NCI-H226 (cell line): ENCODE measurements around the gene LPIN1.
A peak's percentile ranks its signal among the peaks of the same experiment; 100 is the strongest.

Experiments used
- DNase-seq: peaks from one replicate; pipeline ENCODE4 v3.0.0-alpha.2; 2015

The LPIN1 gene

DNA sequence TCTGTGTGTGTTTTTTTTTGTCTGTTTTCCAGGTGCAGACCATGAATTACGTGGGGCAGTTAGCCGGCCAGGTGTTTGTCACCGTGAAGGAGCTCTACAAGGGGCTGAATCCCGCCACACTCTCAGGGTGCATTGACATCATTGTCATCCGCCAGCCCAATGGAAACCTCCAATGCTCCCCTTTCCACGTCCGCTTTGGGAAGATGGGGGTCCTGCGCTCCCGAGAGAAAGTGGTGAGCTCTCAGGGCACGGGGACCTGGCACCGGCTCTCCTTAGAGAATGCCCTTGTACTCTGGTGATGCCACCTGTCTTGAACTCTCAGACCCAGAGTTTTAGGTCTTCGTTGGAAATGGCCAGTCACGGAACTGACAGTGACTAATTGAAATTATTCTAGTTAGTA is 19.1 kb downstream of the LPIN1 start:
- no peak for DNase-seq

DNA sequence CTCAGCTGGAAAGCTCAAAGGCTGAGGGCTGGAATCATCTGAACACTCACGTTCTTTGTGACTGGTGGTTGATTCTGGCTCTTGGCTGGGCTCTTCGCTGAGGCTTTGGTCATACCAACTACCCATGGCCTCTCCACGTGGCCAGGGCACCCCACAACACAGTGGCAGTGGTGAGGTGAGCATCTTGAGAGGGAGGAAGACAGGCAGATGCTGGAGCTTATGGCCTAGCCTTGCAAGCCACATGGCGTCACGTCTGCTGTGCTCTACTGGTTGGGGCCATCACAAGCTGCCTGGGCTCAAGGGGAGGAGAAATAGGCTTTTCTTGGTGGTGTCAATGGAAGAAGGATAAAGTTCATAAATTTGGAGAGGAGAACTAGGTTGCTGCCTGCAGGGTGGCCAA is 19.6 kb downstream of the LPIN1 start:
- DNase-seq: no peak

DNA sequence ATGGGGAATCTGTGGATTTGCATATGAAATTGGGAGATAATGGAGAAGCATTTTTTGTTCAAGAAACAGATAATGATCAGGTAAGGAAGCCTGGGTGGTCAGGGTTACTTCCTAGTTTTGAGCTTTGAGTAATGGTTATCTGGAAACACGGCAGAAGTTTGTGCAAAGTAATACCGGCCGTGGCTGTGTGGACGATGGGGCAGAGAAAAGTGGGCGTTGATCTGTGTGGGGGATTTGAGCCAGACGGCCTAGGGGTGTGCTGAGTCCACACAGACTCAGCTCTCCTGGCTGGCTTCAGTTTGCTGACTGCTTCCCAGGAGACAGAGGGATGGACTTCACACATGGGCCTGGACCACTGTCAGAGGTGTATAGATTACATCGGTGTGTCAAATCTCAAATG is 21.3 kb downstream of the LPIN1 start:
- DNase-seq: no peak

DNA sequence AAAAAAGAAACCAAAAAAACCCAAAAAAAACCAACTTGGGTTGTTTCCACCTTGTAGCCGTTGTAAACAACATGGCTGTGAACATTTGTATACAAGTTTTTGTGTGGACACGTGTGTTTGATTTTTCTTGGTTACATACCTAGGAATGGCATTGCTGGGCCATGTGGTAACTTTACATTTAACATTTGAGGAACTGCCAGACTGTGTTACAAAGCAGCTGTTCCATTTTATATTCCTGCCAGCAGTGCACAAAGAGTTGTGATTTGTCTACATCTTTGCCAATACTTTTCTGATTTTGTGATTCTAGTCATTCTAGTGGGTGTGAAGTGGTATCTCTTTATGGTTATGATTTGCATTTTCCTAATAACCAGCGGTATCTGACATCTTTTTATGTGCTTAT is 22.5 kb downstream of the LPIN1 start:
- no peak for DNase-seq

DNA sequence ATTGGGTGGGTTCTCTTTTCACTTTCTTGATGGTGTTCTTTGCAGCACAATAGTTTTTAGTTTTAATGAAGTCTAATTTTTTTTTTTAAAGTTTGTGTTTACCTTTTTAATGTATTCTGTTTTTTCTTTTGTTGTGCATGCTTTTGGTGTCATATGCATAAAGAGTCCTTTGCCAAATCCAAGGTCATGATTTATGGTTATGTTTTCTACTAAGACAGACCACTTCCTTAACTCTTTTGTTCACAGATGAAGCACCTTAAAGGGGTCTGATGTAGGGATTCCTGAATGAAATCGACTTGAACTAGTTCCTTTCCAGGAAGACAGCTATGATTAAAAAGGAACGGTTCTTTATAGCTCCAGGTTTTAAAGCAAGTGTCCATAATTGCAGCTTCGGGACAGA is 23.1 kb downstream of the LPIN1 start:
- DNase-seq: no peak

DNA sequence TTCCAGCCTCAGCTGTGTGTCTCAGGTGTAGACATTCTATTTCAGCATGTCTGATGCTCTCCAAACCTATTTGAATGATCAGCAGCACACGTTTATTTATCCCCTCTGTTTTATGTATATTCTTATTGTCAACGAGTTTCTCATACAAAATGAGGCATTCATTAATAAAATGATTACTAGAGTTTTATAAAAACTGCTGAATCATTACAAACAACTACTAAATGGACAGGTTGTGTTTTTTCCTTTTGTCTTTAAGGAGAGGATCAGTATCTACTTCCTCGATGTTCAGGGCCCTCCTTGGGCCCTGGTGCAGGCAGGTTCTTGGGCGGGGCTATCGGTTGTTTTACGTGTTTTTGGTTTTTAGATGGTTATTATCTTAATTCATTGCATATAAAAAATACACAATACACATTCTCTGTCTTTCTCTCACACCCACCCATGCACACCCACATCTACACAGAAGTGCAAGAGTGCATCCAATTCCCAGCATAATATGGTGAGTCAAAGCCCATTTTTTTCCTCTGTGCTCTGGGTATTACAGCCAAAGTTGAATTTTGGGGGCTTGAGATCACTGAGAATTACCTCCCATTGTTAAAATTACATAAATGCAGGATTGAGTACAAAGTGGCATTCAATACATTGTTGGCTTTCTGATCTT is 24.2 kb downstream of the LPIN1 start:
- no peak for DNase-seq

DNA sequence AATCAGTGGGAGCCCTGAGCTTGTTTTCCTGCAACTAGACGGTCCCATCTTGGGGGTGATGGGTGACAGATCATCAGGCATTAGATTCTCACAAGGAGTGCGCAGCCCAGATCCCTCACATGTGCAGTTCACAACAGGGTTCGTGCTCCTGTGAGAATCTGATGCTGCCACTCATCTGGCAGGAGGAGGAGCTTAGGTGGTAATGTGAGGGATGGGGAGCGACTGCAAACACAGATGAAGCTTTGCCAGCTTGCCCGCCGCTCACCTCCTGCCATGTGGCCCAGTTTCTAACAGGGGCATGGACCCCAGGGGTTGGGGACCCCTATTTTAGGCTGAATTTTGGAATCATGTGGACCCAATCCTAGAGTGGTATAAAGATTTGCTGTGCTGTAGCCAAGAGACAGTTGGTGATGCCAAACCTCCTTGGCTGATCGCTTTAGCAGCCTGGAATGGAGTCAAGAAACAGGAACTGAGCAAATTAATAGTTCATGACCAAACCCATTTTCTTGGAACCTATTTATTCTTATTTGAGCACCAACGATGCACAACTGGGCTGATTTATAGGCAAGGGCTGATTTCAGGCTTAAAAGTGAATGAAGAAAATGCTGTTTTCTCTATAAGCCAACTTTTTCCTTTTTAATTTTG is 25.7 kb downstream of the LPIN1 start:
- DNase-seq: no peak

DNA sequence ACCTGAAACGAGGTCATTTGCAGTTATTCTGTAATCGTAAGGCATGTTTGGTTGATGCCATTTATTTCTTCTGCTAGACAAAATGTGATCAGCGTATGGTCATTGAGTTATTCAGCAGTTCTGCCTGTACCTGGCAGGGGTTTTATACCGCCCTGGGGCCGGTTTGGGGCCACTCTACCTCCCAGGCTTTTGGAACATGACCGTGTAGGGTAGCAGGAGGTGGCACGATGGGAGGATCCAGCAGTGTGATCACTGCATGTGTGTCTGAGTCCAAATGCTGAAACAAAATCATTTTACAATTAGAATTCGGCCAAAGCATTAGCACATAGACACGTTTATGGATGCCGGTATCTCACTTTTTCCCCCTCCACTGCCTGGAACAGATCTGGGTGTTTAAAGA is 26.7 kb downstream of the LPIN1 start:
- no peak for DNase-seq

DNA sequence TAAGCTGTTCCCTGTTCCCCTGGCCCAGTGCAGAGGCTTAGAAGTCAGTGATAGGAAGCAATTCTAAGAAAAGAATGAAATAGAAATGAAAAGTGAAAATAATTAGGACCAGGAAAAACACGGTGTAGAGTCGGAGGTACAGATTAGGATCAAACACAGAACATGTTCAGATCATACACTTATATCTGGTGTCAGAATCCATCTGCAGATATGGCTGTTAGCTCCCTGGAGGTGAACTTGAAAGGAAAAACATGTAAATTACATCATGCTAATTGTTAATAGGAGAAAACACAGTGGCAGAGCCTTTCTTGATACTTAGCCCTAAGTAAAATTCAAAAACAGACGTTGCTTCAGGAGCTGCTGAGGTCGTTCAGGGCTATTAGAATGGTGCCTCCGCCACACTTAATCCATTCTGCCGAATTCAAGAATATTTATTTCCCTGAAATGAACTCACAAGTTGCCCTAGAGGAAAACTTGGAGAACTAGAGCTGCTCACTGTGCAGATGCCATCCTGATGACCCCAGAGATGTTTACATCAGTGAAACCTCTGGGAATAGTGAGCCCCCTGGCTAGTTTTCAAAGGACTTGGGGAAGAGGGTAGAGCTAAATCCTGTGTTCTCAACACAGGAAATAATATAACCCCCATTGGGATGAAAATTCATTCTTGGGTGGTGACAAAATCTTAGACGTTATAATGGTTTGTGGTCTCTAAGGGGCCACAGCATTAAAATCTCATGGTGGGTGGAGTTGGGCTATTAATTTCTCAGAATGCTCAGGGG is 27.5 kb downstream of the LPIN1 start:
- no peak for DNase-seq

DNA sequence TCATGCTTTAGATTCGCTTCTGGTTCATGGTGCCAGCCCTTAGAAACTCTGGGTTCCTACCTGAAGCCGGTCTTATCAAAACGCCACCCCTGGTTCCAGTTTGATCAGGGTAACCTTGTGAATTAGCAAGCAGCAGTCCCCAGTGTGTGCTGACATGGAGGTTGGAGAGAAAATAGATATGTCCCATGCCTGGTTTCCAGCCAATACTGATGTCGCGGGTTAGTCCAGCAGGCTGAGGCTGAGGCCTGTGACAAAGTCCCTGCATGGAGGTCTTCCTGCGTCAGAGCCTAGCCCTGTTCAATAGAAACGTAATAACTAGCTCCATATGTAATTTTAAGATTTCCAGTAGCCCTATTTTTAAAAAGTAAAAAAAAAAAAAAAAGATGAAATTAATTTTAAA is 28.2 kb downstream of the LPIN1 start:
- DNase-seq: no peak

DNA sequence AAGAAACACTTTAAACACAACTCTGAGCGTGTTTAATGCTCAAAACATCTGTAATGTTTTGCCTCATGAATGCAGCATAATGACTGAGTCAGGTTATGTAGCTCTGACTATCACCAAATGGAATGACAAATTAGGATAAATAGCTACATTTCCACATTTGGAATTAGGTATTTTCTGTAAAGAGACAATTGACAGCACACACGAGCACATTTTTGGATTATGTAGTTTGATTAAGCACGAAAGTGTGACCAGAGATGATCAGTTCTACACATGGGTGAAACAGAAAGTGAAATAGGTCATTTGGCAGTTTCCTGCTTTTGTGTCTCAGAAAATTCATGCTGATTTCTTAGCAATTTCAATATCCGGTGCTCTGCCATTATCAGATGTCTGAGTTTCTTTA is 29.0 kb downstream of the LPIN1 start:
- DNase-seq: no peak

DNA sequence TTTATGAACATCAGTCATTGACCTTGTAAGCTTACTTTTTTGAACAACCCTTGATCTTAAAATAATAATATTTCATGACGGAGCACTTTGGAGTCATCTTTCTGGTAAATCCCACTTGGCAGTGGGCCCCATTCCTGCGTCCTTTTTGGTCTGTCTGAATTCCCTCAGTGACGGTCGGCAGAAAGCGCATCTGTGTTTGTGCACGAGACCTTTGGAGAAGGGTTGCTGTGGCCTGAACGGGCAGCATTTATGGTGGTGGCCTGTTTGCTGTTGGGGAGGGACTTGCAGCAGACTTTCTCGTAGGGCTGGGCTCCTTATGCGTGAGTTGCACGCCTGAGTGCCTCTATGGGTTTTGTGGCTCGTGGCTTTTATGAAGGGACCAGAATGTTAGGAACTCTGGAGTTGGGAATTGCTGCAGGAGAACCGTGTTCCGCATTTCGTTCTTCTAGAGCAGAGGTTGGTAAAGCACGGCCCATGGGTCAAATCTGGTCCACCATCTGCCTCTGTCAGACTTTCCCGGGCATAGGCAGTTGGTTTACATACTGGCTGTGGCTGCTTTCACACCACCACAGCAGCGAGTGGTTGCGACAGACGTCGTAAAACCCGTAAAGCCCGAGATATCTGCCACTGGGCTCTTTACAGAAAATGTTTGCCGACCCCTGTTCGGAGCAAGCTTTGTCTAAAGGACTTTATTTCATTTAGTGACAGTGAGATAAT is 30.8 kb downstream of the LPIN1 start:
- no peak for DNase-seq

DNA sequence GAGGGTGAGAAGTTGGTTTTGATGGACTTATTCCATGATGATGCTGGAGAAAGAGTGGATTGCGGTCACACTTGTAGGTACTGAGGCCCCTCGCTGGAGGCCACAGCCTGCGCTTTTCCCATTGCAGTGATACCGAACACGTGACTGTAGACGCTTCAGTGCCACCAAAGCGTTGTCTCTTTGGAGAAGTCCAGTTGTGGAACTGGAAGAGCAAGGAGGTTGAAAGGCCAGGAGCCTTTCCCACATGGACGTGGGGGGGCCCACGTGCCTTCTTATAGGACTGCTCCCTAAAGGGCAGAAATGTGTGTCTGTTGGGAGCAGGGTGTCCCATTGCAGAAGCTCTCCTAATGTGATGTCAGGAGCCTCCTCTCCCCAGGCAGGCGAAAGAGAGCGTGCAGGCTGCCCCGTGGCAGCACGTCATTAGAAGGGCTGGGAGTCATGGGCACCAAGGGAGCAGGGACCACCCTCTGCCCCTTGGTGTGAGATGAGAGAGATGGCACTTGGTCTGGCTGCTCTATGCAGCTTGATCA is 31.5 kb downstream of the LPIN1 start:
- no peak for DNase-seq

DNA sequence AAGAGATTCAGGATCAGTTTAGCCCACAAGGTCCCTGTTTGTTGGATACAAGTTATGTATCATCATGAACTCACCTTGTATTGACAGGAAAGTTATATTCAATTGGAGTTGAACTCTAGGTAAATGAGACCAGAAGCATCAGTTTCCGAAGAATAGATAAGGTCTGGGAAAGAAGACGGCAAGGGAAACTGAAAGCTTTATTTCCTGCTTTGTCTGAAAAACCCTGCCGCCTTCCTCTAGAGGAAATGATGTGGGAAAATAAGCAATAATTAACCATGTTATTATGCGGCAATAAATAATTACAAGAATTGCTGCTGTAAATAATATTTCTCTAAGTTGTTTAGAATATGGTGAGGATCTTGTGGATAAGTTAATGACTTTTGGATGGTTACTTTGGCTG is 32.0 kb downstream of the LPIN1 start:
- no peak for DNase-seq

DNA sequence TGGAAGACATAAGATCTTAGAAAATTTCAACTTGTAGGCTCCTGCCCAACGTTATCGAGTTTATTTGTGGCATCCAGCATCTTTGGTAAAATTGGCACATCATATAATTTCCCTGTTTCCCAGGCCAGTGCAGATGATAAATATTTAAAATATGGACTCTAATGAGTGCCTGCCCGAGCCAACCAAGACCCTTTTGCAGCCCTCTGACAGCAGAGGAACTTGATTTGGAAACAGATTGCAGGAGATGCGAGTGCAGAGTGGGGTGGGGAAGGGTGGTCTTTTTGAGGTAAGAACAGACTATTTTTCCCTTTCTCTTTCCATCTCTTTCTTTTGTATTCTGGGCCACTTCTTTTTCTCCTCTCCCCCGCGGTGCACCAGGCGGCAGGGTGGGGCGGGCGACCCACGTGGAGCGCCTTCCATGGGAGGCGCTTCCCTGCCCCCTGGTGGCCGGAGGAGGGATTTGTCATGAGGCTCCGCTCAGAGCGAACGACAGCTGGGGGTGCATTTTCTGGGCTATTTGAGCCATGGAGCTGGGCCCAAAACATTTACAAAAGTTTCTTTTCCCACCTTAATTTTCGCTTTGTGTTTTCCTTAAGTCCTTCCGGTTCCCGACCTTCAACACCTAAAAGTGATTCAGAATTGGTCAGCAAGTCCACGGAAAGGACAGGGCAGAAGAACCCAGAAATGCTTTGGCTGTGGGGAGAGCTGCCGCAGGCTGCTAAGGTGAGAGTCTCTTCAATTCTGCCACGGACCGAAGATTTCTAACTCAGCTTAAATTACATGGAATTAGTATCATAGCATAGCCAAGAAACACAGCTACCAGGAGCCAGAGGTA is 32.7 kb downstream of the LPIN1 start:
- DNase-seq: peak; percentile 15

DNA sequence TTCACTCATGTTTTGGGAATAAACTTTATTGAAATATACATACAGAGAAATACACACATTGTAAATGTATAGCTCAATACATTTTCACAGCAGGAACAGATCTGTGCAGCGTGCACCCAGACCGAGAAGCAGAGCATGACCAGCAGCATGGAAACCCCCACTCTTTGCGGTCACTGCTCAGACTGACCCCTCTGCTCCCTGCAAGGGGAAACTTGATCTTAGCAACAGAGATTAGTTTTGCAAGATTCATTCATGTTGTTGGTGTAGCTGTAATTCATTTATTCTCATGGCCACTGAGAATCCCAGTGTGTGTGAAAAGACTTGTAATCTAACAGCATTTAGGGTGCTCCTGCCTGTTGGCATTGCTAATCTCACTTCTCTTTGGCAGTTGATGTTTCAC is 35.2 kb downstream of the LPIN1 start:
- DNase-seq: no peak

DNA sequence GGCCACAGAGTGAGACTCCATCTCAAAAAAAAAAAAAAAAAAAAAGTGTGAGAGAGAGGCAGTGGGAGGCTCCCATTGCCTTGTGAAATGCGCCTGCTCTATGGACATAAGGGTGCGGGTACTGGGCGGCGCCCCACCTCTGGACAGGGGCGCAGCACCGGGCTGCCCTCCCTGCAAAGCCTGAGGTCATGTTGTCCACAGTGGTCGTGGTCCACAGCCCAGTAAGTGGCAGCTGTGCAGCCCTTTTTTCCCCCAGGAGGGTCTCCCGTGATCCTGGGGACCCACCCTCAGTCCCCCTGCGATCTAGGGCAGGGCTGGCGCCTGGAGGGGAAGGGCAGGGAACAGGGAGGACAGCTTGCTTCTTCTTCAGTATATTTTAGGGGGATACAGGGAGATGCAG is 37.8 kb downstream of the LPIN1 start:
- DNase-seq: no peak

DNA sequence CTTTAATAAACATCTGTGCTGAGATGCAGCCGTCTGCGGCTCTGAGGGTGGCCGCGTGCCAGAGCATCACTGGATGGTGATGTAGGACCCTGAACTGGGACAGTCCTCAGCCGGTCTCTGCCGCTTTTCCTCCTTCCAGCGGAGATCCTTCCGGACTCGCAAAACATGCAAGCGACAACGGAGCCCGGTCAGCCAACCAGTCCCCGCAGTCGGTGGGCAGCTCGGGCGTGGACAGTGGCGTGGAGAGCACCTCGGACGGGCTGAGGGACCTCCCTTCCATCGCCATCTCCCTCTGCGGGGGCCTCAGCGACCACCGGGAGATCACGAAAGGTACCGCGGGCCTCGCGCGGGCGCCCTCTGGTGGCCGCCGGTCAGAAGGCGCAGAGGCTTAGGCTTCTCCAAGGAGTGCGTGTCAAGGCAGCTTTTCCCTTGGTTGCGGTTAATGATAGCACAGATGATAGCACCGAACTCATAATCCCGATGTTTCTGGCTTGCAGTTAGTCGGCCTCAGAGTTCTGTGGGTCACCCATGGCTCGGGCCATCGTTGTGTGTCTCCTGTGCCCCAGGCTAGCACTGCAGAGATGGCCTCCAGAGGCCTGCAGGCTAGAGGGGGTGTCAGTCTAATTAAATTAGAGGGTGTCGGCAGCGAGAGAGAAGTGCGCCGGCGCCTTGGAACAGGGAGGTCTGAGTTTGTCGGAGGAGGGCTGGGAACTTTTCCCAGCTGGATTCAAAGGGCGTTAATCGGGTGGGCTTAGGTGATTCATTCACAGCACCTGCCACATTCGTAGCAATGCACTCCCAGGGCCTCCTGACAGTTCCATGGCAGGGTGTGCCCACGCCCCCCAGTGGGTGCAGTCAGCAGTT is 38.5 kb downstream of the LPIN1 start:
- DNase-seq: no peak

DNA sequence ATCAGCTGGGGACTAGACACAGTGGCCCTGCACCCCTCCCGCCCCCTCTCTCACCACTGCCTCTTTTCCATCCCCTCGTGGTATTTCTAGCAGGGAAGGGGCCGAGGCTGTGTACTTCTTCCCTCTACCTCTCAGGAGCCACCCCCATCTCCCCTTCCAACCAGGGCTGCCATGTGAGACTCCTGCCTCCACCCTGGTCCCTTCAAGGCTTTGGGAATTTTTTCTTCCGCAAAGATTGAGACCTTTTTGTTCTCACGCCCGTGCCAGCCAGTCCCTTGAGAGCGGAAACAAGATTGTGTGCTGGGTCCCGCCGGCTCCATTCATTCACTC is 39.1 kb downstream of the LPIN1 start:
- DNase-seq: no peak

DNA sequence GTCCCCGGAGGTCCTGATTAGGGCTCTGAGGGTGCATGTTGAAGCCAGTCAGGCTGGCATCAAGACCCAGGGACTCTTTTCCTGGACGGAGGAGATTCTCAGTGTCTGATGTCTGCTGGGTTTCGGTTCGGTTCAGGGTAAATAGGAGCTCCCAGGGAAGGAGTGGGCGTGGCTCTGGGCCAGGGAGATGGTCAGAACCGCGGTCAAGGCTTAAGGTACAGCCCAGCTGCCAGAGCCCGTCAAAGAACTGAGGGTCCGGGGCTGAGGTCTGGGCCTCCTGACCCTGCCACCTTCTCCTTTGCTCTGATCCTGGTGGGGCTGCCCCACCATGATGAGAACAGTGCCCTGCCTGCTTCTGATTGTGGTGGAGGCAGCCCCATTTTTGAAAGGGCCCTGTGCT is 39.8 kb downstream of the LPIN1 start:
- DNase-seq: no peak

DNA sequence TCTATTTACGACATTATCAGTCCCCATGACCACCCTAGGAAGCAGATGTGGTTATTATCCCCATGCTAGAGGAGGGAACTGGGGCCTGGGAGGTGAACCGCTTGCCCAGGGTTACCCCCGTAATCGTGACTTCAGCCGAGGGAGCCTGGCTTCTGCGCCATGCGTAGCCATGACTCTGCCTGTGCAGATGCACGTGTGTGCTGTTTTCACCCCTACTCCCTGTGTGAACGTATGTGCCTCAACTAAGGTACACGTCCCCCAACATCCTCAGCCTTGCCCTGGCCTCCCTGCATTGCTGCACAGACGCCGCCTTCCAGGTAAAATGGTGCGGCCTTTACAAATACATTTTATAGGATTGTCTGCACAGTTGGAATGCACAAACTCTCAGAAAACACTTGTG is 40.2 kb downstream of the LPIN1 start:
- DNase-seq: no peak

DNA sequence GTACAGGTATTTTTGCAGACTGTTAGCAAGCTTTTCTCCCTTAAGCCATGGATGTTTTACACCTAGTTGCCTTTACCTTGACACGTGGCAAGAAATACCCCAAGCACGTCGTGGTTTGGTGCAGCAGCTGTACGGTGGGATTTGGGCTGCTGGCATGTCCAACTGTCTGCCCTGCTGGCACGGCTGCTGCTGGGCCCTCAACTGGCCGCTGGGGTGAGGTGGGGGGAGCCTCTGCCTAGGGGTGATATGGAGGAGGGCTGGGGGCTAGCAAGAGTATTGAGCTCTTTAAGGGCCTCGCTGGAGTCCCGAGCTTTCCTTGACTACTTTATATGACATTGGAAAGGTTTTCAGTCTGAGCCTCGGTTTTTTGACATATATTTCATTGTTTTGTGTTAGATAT is 41.6 kb downstream of the LPIN1 start:
- DNase-seq: no peak
